HG03521 (cell line): ENCODE measurements around the gene PHACTR2.
"Not testable (repeated sequence)": the region's sequence is repeated elsewhere in the genome, so short reads cannot be mapped to it uniquely, and the experiment has no call there.

Source experiments
- ATAC-seq: cut with Tn5 transposase; IDR thresholded peaks from one replicate; pipeline ENCODE4 v1.9.1; 2021; ENCODE audit warnings: mild to moderate bottlenecking, moderate library complexity; ENCODE audit not compliant: unreplicated experiment

PHACTR2 gene

DNA sequence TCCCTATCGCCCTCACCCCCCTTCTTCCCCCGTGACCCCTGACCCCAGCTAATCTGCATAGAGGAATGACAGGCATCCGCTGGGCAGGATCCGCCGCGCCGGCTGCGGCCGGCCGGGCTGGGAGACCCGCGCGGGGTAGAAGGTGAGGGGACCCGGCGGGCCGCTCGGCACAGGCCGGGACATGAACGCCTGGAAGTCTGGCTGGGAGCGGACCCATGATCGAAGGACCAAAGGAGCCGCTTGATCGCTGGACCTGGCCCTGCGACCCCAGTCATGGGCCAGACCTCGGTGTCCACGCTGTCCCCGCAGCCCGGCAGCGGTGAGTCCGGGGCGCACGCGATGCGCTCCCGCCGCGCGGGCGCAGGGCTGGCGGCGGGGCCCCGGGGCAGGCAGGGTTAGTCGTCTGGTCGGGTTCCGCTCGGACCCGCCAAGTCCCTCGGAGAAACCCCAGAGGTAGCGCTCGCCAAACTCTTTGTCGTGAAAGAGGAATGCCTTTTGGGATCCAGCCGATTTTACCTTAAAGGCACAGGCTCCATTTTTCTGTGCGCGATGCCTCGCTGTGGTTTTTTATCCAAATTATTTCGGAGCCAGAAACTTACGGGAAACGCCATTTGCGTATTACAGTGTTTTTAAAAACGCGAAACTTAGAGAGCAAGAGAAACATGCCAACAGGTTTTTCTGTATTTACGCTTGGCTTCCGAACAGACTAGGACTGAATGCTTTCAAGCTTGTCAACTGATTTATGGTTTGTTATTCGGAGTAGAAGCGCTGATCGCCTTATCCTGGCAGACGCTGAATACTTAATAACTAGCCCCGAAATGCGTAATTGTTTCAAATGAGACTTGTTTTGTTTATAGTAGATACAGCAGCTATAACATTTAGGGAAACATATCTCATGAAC lies at the start of gene PHACTR2:
Gene PHACTR2 (plus strand): TSS at position 75 of the 901 bp plus-strand sequence. CDS start 199 bp downstream, at position 274.
- ATAC-seq, result no peak

DNA sequence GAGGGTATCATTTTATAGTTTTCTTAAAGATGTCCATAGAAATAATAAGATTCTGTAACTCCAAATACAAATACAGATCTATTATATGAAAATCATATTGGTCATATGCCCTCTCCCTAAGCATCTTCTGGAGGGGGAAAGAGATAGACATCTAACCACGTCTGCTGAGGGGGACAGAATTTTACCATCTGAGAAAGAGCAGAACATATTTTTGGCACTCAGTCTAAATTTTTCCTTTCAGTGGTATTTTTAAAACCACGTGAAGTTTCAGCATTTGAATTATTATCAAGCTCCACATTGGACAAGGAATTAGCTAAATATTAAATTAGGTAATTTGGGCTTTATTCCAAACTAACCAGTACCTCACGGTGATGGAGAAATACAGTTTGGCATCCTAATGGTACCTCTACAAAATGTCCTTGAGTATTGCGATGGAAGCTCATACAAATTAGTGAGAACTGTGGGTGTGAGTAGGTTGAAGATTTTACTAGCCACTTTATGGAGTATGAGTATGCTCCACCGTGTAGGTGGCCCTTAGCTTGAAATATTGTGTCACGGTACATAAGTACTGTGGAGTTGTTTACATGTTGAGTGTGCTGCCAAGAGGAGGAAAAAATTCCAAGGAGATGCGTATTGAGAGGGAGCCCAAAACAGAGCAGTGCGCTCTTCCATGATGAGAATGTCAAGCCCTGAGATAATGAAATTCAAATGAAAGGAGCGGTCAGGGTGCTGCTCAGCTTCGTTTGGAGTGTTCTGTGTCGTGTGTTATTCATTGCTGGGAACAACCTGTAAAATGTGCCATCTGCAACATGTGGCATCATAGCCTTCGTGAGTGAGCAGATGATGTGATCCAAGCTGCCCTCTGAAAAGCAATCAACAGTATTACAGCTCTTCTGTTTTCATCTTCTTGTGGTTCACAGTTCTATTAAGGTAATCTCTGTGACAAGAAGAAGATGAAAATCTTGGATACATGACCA lies 48.4 kb upstream of the PHACTR2 start:
- no peak for ATAC-seq

GRCh38 chr6:143631196-143631595 lies 46.6 kb upstream of the PHACTR2 start:
- ATAC-seq, result not testable (repeated sequence)

DNA sequence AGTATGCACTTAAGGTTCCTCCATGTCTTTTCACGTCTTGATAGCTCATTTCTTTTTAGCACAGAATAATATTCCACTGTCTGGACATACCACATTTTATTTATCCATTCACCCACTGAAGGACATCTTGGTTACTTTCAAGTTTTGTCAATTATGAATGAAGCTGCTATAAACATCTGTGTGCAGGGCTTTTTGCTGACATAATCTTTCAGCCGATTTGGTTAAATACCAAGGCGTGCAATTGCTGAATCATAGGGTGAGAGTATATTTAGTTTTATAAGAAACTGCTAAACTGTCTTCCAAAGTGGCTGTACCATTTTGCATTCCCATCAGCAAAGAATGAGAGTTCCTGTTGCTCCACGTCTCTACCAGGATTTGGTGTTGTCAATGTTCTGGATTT lies 44.9 kb upstream of the PHACTR2 start:
- no peak for ATAC-seq

- no peak for ATAC-seq
Observed at GRCh38 chr6:143634486-143634885, 43.3 kb upstream of the PHACTR2 start.

DNA sequence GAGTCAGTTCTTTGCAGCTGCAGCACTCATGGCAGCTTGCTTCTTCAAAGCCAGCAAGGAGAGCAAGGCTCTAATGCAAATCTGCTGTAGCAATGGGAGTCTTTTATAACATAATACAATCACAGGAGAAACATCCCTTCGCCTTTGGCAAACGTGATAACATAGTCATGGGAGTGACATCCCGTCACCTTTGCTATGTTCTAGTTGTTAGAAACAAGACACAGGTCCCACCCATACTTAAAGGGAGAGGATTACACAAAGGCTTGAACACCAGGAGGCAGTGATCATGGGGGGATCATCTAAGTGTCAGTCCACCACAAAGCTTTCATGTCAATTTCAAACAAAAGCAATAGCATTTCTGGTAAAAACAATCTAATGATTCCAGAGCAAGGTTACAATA lies 40.1 kb upstream of the PHACTR2 start:
- ATAC-seq, result no peak

DNA sequence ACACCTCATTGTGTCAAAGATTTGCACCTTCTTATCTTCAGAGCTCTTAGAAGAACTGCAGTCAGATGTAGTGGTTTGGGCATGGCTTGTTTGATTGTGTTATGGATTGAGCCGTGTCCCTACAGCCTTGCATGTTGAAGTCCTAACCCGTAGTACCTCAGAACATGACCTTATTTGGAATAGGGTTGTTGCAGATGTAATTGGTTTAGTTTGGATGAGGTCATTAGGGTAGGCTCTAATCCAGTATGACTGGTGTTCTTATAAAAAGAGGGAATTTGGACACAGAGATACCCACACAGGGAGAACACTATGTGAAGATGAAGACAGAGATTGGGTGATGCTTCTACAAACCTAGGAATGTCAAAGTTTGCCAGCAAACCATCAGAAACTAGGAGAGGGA lies 35.4 kb upstream of the PHACTR2 start:
- no peak for ATAC-seq

DNA sequence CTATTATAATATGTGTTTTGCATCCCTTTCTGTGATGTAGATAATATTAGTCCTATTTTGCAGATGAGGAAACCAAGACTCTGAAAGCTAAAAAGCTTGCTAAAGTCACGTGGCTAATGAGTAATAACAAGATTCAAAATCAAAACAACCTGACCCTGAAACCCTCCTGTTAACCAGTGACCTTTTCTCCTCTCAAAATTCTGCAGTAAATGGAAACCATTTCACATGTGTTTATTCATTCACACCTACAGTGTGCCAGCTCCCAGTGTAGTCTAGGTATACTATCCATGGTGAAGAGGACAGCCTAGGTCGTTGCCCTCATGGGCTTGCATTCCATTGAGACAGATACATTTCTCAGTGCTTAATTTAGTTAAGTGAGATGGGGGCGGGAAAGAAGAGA lies 30.6 kb upstream of the PHACTR2 start:
- ATAC-seq, result no peak

DNA sequence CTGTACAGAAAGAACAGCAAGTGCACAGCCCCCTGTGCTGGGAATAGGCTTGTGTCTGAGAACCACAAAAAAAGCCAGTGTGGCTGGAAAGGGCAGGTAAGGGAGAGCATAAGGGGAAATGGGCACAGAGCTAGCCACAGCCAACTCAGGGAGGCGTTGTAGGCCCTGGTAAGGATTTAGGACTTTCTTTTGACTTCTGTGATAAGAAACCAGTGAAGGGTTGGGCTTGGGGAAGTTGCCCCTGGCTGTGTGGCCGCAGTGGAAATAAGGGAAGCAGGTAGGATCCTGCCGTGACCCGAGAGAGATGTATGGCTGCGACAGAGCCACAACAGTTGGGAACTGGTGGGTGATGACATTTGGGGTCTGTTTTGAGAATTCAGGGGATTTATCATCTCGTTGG lies 30.0 kb upstream of the PHACTR2 start:
- no peak for ATAC-seq

- ATAC-seq, result not testable (repeated sequence)
Observed at GRCh38 chr6:143649319-143649718, 28.4 kb upstream of the PHACTR2 start.

- ATAC-seq, result not testable (repeated sequence)
Observed at GRCh38 chr6:143651328-143651727, 26.4 kb upstream of the PHACTR2 start.

DNA sequence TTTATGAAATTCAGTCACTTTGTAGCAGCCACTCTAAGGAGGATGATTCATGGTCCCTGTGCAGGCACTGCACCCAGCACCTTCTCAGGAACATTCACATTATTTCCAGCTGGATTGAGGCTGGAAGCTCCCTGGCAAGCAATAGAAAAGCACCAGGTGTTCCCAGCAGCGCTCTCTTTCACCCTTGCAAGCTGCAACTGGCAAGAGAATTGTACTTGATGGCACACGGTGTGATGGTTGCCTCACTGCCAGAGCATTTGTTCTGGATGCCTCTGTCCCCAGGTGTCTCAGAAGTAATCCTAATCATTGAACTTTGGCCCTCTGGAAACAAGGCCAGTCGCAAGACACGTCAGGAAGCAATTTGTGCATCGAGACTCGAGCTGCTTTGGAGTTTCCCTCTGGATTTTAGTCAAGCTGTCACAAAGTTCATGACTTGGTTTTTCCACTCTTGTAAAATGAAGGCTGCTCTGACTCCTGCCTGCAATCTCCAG lies 24.9 kb upstream of the PHACTR2 start:
- no peak for ATAC-seq

GRCh38 chr6:143655541-143655940 lies 22.2 kb upstream of the PHACTR2 start:
- ATAC-seq, result no peak

- ATAC-seq, result no peak
Observed at GRCh38 chr6:143656026-143656425, 21.7 kb upstream of the PHACTR2 start.

GRCh38 chr6:143657809-143658208 lies 20.0 kb upstream of the PHACTR2 start:
- no peak for ATAC-seq

DNA sequence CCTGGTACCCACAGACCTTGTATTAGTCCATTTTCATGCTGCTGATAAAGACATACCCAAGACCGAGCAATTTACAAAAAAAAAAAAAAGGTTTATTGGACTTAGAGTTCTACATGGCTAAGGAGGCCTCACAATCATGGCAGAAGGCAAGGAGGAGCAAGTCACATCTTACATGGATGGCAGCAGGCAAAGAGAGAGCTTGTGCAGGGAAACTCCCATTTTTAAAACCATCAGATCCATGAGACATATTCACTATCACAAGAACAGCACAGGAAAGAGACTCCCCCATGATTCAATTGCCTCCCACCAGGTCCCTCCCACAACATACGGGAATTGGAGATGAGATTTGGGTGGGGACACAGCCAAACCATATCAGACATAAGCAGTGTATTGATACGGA lies 17.6 kb upstream of the PHACTR2 start:
- ATAC-seq, result not testable (repeated sequence)

- ATAC-seq, result no peak
Observed at GRCh38 chr6:143664171-143664570, 13.6 kb upstream of the PHACTR2 start.

DNA sequence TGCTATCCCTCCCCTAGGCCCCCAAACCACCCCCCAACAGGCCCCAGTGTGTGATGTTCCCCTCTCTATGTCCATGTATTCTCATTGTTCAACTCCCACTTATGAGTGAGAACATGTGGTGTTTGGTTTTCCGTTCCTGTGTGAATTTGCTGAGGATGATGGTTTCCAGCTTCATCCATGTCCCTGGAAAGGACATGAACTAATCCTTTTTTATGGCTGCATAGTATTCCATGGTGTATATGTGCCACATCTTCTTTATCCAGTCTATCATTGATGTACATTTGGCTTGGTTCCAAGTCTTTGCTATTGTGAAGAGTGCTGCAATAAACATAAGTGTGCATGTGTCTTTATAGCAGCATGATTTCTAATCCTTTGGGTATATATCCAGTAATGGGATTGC lies 11.8 kb upstream of the PHACTR2 start:
- ATAC-seq, result not testable (repeated sequence)

GRCh38 chr6:143669483-143669882 lies 8.3 kb upstream of the PHACTR2 start:
- ATAC-seq, result not testable (repeated sequence)

DNA sequence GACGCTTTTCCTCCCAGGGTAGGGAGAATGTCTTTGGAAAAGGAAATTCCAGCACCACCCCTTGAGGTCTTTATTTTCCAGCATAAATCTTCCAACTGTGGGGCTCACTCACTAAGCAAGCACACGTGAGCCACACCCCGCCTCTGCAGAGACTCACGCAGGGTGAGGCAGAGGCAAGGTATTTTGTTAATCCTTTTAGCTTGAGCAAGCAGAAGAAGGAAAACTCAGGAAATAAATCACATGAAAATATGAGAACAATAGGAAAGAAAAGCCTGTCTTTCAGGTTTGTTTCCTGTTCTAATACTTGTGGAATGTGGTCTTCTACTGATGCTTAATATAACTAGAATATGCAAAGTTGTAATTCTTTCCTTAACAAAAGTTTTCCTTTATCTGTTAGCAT lies 4.1 kb upstream of the PHACTR2 start:
- ATAC-seq, result no peak
